GM10847 (cell line): Measurements from ENCODE around the gene EPS8.

Experiments used
- POLR2A ChIP-seq: IDR thresholded peaks from 2 replicates; pipeline ENCODE4 v1.6.1; 2011; ENCODE audit not compliant: insufficient read length; ENCODE audit errors: extremely low read depth

EPS8 gene

GRCh38 chr12:15778126-15778525, 11.1 kb downstream of the EPS8 start:
- no peak for TF ChIP-seq POLR2A

- no peak for TF ChIP-seq POLR2A
Observed at GRCh38 chr12:15777355-15778012, 11.7 kb downstream of the EPS8 start.

GRCh38 chr12:15776532-15776931, 12.7 kb downstream of the EPS8 start:
- TF ChIP-seq POLR2A, result no peak

GRCh38 chr12:15774819-15775218, 14.4 kb downstream of the EPS8 start:
- TF ChIP-seq POLR2A, result no peak

GRCh38 chr12:15772405-15773018, 16.7 kb downstream of the EPS8 start:
- no peak for TF ChIP-seq POLR2A

- no peak for TF ChIP-seq POLR2A
Observed at GRCh38 chr12:15770581-15770980, 18.6 kb downstream of the EPS8 start.

- no peak for TF ChIP-seq POLR2A
Observed at GRCh38 chr12:15770021-15770420, 19.2 kb downstream of the EPS8 start.

- TF ChIP-seq POLR2A, result no peak
Observed at GRCh38 chr12:15769586-15769985, 19.6 kb downstream of the EPS8 start.

- no peak for TF ChIP-seq POLR2A
Observed at GRCh38 chr12:15767301-15767700, 21.9 kb downstream of the EPS8 start.

- no peak for TF ChIP-seq POLR2A
Observed at GRCh38 chr12:15763328-15763727, 25.9 kb downstream of the EPS8 start.

- no peak for TF ChIP-seq POLR2A
Observed at GRCh38 chr12:15757553-15758255, 31.5 kb downstream of the EPS8 start.

- no peak for TF ChIP-seq POLR2A
Observed at GRCh38 chr12:15756822-15757221, 32.4 kb downstream of the EPS8 start.

- TF ChIP-seq POLR2A, result no peak
Observed at GRCh38 chr12:15754233-15754632, 35.0 kb downstream of the EPS8 start.

GRCh38 chr12:15752785-15753184, 36.4 kb downstream of the EPS8 start:
- no peak for TF ChIP-seq POLR2A

GRCh38 chr12:15751741-15752140, 37.4 kb downstream of the EPS8 start:
- no peak for TF ChIP-seq POLR2A

- no peak for TF ChIP-seq POLR2A
Observed at GRCh38 chr12:15749937-15750336, 39.3 kb downstream of the EPS8 start.
